Activated CD4-positive, alpha-beta T cell treated with anti-CD3 and anti-CD28 coated beads for 36 hours (primary cell): ENCODE results near the gene OGFOD3. TPM values are rescaled to one million over a fixed set of nuclear protein-coding genes. Genes with fewer than 3 reads are reported as not detected.
"Not testable (repeated sequence)": the region's sequence is repeated elsewhere in the genome, so short reads cannot be mapped to it uniquely, and the experiment has no call there.

ENCODE experiments used
- ATAC-seq: fragments of 200-7000 bp; cut with Tn5 transposase; one replicate; pipeline ENCODE4 v1.10.0; 2021; ENCODE audit warnings: mild to moderate bottlenecking, moderate library complexity
- CTCF ChIA-PET: fragments of 350-600 bp; sonication (Branson Sonifier 250); formaldehyde crosslinking; loops from one replicate; lab custom pipeline; 2021; ENCODE audit warnings: antibody characterized with exemption; lab: Charles Lee
- POLR2A ChIA-PET: fragments of 350-600 bp; sonication (Branson Sonifier 250); formaldehyde crosslinking; loops from one replicate; lab custom pipeline; 2021; ENCODE audit warnings: antibody characterized with exemption, inconsistent platforms; lab: Charles Lee
- DNase-seq: peaks from one replicate; pipeline ENCODE4 v3.0.0-alpha.2; 2020
- H3K27ac Mint-ChIP-seq: one replicate; pipeline ENCODE4 v1.8.0; 2021; ENCODE audit warnings: mixed read lengths
- H3K27me3 Mint-ChIP-seq: one replicate; pipeline ENCODE4 v1.8.0; 2021; ENCODE audit warnings: mixed read lengths
- H3K36me3 Mint-ChIP-seq: one replicate; pipeline ENCODE4 v1.8.0; 2021; ENCODE audit warnings: low read depth, mixed read lengths
- H3K4me1 Mint-ChIP-seq: one replicate; pipeline ENCODE4 v1.8.0; 2021; ENCODE audit warnings: mixed read lengths
- H3K4me3 Mint-ChIP-seq: one replicate; pipeline ENCODE4 v1.8.0; 2021; ENCODE audit warnings: mild to moderate bottlenecking, moderate library complexity, mixed read lengths
- H3K9me3 Mint-ChIP-seq: one replicate; pipeline ENCODE4 v1.8.0; 2021; ENCODE audit warnings: low read depth, mixed read lengths
- intact Hi-C, 2 experiments: fragments of 100-400 bp; cut with DNase I in 1 of 2; cut with micrococcal nuclease in 1 of 2; formaldehyde crosslinking; loops; one replicate each; pipeline versions ENCODE4 v1.14.2 to v1.15.1; 2022 to 2024; cut with DNase I, micrococcal nuclease
- total RNA-seq, 2 experiments: library from RNA; stranded (reverse); gene quantifications; one replicate each; pipeline ENCODE4 v1.2.3, GENCODE V29; 2021

OGFOD3 gene
- total RNA-seq, 2 experiments from 2014 or later: 20.0 to 22.3 TPM

DNA sequence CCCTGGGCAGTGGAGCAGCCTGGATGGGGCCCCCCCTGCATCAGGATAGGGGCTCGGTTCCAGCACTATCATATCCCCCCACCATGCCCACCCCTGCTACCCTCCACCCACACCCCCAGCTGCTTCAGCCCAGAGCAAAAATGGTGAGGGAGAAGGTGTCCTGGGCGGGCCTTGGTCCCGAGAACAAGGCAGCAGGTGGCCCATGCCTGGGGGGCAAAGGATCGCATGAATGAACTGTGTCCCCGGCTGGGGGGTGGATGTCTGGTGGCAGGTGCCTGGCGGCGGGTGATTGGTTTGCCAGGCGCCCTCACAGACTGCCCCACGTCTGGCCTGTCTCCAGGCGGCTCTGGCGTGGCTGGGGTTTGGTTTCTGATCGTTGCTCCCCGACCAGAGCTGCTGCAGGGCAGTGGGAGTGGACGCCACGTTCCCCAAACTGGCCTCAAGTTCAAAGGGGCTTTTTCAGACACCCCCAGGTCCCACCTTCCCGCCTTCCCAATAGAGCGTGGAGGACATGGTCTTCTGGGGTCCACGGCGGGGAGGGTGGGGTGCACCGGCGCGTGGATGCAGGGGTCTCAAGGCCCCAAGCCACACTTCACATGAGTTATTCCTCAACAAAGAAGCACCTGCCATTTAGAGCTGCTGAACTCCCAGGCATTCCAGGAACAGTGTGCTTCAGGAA, 34.2 kb downstream of the OGFOD3 start:
- H3K4me1 Mint-ChIP-seq: peaks cover 3% of the 10 kb centered on the region
- DNase-seq (no peak), ATAC-seq (no peak)
- CTCF ChIA-PET: no interaction called here
- no peak overlapping the region for H3K27ac Mint-ChIP-seq
- H3K9me3 Mint-ChIP-seq: no peaks in the 10 kb centered on the region
- H3K4me3 Mint-ChIP-seq: no peak overlapping the region
- intact Hi-C loops: no loop called here
- POLR2A ChIA-PET: no interaction called here
- peaks cover 15% of the 10 kb centered on the region for H3K27me3 Mint-ChIP-seq
- H3K36me3 Mint-ChIP-seq: no peaks in the 10 kb centered on the region

DNA sequence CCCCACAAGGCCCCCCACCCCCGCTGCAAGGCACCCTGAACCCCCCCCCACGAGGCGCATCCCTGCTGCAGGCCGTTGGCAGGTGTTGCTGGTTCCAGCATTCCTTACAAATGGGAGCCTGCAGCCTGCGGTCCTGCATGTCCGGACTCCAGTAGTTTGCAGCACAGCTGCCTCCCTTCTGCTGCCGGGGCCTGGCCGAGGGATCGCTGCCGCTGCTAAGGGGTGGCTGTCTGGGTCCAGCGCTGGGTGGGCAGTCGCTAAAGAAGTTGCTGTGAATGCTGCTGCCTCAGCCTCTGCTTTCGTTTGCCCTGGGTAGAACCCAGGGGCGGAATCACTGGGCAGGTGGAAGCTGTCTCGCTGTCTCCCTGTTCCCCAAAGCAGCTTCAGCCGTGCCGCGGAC, 35.0 kb downstream of the OGFOD3 start:
- Mint-ChIP-seq H3K36me3 (no peaks in the 10 kb centered on the region), H3K4me3 (no peak overlapping the region), H3K9me3 (no peaks in the 10 kb centered on the region), H3K4me1 (peaks cover 3% of the 10 kb centered on the region), H3K27me3 (peaks cover 18% of the 10 kb centered on the region), H3K27ac (no peak overlapping the region)
- CTCF ChIA-PET: no interaction called here
- POLR2A ChIA-PET: no interaction called here
- no peak for DNase-seq
- no peak for ATAC-seq
- intact Hi-C loops: no loop called here

DNA sequence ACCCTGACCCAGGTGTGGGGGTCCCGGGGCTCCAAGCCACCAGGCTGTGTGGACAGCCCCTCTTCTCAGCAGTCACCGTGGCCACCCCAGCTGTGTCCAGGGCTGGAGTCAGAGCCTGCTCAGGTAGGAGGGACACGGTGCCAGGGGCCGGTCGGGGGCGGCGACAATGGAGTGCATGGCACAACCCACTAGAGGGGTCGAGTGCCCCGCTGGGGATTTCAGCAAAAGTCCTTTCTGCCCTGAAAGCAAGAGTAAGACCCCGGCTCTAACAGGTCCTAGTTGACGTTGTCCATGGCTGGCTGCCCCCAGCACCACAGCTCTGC, 35.5 kb downstream of the OGFOD3 start:
- ATAC-seq (no peak), DNase-seq (no peak)
- Mint-ChIP-seq H3K4me3 (no peak overlapping the region), H3K4me1 (peaks cover 3% of the 10 kb centered on the region), H3K9me3 (no peaks in the 10 kb centered on the region), H3K27ac (no peak overlapping the region), H3K36me3 (no peaks in the 10 kb centered on the region), H3K27me3 (peaks cover 18% of the 10 kb centered on the region)
- CTCF ChIA-PET: no interaction called here
- intact Hi-C loops: no loop called here
- POLR2A ChIA-PET: no interaction called here

DNA sequence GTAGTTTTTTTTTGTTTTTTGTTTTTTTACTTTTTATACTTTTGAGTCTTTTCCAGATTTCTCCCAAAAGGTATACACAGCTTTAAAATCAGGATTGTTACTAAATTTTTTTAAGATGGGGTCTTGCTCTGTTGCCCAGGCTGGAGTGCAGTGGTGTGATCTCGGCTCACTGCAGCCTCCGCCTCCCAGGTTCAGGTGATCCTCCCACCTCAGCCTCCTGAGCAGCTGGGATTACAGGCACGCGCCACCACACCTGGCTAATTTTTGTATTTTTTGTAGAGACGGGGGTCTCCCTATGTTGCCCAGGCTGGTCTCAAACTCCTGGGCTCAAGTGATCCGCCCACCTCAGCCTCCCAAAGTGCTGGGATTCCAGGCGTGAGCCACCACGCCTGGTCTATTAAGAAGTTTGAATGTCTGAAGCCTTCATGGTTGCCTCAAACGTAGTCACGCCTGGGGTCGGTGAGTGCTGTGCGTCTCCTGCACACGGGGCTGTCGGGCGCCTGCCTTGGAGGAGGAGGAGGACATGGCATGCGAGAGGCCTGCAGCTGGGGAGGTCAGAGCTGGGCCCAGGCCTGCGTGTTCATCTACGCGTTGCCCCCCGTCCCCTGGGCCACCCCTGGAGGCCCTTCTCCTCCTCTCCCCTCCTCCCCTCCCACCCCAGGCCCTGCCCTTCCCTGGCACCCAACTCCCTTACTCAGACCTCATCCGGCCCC, 36.0 kb downstream of the OGFOD3 start:
- H3K27ac Mint-ChIP-seq, POLR2A ChIA-PET, H3K9me3 Mint-ChIP-seq, H3K36me3 Mint-ChIP-seq, H3K4me1 Mint-ChIP-seq, ATAC-seq, DNase-seq, CTCF ChIA-PET, H3K4me3 Mint-ChIP-seq, intact Hi-C loops: not testable (repeated sequence)
- peaks cover 18% of the 10 kb centered on the region for H3K27me3 Mint-ChIP-seq

DNA sequence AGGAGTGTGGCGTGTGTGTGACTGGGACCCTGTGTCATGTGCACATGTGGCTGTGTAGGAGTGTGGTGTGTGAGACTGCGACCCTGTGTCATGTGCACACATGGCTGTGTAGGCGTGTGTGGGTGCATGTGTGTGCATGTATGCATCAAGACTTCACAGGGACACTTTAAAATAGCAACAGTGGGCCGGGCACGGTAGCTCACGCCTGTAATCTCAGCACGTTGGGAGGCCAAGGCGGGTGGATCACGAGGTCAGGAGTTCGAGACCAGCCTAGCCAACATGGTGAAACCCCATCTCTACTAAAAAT, 36.7 kb downstream of the OGFOD3 start:
- POLR2A ChIA-PET: interaction anchor here (0.6 kb wide), 1 partner anchor 12 kb away, joined by 4 read pairs; no protein-coding TSS in a partner anchor
- ATAC-seq, DNase-seq, H3K4me3 Mint-ChIP-seq, CTCF ChIA-PET, H3K4me1 Mint-ChIP-seq, H3K27ac Mint-ChIP-seq, intact Hi-C loops, H3K36me3 Mint-ChIP-seq, H3K9me3 Mint-ChIP-seq: not testable (repeated sequence)
- H3K27me3 Mint-ChIP-seq: peaks cover 18% of the 10 kb centered on the region

DNA sequence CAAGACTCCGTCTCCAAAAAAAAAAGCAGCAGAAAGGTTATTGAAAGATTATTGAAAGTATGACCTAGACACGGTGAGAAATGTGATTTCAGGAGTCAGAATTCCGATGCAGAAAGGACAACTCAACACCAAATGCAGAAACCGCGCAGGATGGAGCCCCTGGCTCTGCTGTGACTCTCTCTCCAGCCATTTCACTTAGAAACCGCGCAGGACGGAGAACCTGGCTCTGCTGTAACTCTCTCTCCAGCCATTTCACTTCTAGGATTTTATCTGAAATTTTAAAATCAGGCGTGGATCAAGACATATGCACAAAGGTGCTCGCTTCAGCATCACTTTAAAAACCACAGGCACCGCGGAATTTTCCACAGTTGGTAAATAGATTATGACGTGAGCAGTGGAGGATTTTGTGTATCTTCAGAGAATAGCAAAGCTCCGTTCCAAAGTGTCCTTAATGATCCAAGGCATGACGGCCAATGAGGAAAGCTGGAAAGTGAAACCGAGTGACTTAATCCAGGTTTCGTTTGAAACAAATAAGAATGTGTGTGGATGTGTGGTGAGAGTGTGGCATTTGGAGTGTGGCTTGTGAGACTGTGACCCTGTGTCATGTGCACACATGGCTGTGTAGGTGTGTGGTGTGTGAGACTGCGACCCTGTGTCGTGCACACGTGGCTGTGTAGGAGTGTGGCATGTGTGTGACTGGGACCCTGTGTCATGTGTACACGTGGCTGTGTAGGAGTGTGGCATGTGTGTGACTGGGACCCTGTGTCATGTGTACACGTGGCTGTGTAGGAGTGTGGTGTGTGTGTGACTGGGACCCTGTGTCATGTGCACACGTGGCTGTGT, 37.3 kb downstream of the OGFOD3 start:
- Mint-ChIP-seq H3K4me3 (no peak overlapping the region), H3K9me3 (no peaks in the 10 kb centered on the region), H3K27ac (no peak overlapping the region), H3K27me3 (peaks cover 19% of the 10 kb centered on the region), H3K4me1 (peaks cover 3% of the 10 kb centered on the region), H3K36me3 (no peaks in the 10 kb centered on the region)
- intact Hi-C loops: no loop called here
- DNase-seq: no peak
- ATAC-seq: no peak
- POLR2A ChIA-PET: interaction anchor here (0.6 kb wide), 1 partner anchor 11 kb away, joined by 4 read pairs; no protein-coding TSS in a partner anchor
- CTCF ChIA-PET: no interaction called here

DNA sequence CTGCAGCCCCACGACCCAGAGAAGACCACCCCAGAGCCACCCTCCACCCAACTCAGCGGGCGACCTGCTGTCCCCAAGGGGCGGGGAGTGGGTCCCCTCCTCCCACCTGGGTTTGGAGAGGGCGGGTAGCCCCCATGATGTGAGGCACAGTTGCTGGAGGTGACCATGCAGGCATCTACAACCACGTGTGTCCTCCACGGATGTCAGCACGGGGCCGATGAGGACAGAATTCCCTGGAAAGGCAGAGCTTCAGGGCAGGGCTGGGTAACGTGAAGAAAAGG, 39.7 kb downstream of the OGFOD3 start:
- CTCF ChIA-PET: interaction anchor here (0.6 kb wide), 1 partner anchor 498 kb away, joined by 4 read pairs; no protein-coding TSS in a partner anchor
- DNase-seq (no peak), ATAC-seq (no peak)
- POLR2A ChIA-PET: no interaction called here
- no peaks in the 10 kb centered on the region for H3K36me3 Mint-ChIP-seq
- H3K4me1 Mint-ChIP-seq: peaks cover 3% of the 10 kb centered on the region
- H3K27me3 Mint-ChIP-seq: peaks cover 24% of the 10 kb centered on the region
- intact Hi-C loops: no loop called here
- no peak overlapping the region for H3K4me3 Mint-ChIP-seq
- no peak overlapping the region for H3K27ac Mint-ChIP-seq
- H3K9me3 Mint-ChIP-seq: no peaks in the 10 kb centered on the region

DNA sequence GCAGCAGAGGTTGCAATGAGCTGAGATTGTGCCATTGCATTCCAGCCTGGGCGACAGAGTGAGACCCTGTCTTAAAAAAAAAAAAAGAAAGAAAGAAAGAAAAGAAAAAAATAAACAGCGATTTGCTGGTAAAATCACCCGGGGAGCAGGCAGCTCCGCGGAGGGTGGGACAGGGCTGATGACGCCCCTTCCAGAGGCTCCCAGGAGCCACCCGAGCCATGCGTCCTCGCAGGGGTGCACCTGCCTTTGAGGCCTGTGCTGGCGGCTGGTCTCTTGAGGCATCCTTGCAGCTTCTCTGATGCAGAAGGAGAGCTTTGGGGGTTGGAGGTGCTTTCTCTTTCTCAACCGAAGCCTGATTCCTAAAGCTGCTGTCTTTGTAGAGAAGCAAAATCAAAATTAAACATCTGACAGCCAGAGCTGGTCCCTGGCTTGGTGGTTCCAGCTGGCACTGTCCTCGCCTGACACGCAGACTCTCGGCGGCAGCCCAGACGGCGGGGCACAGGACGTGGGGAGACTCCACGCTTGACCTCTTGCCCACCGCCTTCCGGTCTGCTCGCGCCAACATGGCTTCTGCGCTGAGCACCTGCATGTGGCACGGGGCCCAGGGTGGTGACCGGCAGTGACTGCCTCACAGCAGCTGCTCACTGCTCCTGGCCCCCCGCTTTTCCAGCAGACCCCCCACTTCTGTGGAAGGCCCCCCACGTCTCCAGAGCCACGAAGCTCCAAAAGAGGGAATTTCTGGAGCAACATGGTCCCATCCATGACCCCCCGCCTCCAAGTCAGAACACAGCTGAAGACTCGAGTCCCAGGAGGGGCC, 40.3 kb downstream of the OGFOD3 start:
- H3K4me3 Mint-ChIP-seq: no peak overlapping the region
- peaks cover 3% of the 10 kb centered on the region for H3K4me1 Mint-ChIP-seq
- ATAC-seq: no peak
- no peaks in the 10 kb centered on the region for H3K9me3 Mint-ChIP-seq
- DNase-seq: no peak
- ChIA-PET CTCF (interaction anchor here (0.6 kb wide), 1 partner anchor 498 kb away, joined by 4 read pairs; no protein-coding TSS in a partner anchor), POLR2A (no interaction called here)
- H3K36me3 Mint-ChIP-seq: no peaks in the 10 kb centered on the region
- peaks cover 28% of the 10 kb centered on the region for H3K27me3 Mint-ChIP-seq
- H3K27ac Mint-ChIP-seq: no peak overlapping the region
- intact Hi-C loops: no loop called here

DNA sequence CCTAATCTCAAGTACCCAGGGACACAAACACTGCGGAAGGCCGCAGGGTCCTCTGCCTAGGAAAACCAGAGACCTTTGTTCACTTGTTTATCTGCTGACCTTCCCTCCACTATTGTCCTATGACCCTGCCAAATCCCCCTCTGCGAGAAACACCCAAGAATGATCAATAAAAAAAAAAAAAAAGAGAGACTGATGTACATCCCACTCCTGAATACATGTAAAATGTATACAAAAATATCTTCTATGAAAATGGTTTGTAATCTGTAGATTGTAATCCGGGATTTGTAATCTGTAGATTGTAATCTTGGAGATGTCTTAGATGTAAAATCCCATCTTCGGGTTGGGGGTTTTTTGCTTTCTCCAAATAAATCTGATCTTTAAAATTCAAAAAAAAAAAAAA, 41.1 kb downstream of the OGFOD3 start:
- CTCF ChIA-PET, H3K4me3 Mint-ChIP-seq, DNase-seq, intact Hi-C loops, ATAC-seq, H3K36me3 Mint-ChIP-seq, H3K9me3 Mint-ChIP-seq, POLR2A ChIA-PET, H3K27ac Mint-ChIP-seq: not testable (repeated sequence)
- Mint-ChIP-seq H3K4me1 (peaks cover 10% of the 10 kb centered on the region), H3K27me3 (peaks cover 37% of the 10 kb centered on the region)

DNA sequence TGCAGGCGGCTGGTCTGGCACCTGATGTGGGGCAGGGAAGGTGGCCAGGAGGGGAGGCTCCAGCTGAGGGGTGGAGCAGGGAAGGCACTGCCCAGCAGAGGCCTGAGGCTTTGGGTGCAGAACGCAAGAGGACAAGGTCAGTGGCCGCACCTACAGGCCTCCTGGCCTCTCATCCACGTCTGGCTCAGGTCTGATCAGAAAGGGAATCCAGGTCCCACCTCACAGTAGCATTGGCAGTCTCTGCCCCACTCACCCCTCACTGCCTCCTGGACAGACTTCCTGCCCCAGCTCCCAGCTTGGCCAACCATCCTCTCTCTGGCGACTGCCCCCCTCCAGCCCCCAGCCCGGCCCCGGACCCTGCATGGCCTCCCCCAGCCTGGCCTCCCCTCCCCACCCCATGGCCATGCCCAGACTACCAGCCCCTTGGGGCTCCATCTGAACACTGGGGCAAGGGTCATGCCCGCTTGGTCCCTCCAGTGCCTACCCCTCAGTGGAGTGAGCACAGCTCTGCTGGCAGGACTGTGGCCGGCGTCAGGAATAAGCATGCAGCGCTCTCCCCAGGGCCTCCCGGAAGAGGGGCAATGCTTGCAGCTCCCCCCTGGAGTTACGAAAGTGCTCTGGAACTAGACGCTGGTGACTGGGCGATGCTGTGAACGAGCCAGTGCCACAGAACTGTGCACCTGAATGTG, 42.2 kb downstream of the OGFOD3 start:
- no peaks in the 10 kb centered on the region for H3K9me3 Mint-ChIP-seq
- no peak overlapping the region for H3K4me3 Mint-ChIP-seq
- intact Hi-C loops: no loop called here
- peaks cover 33% of the 10 kb centered on the region for H3K27me3 Mint-ChIP-seq
- POLR2A ChIA-PET: no interaction called here
- no peak overlapping the region for H3K27ac Mint-ChIP-seq
- DNase-seq (no peak), ATAC-seq (no peak)
- CTCF ChIA-PET: interaction anchor here (0.6 kb wide), 1 partner anchor 30 kb away, joined by 5 read pairs; no protein-coding TSS in a partner anchor
- H3K4me1 Mint-ChIP-seq: peaks cover 10% of the 10 kb centered on the region
- no peaks in the 10 kb centered on the region for H3K36me3 Mint-ChIP-seq
